Cardiac muscle cell (in vitro differentiated cells and primary cell): ENCODE results near the gene ZNF614. TPM values are rescaled to one million over a fixed set of nuclear protein-coding genes. Genes with fewer than 3 reads are reported as not detected.
A peak's percentile ranks its signal among the peaks of the same experiment; 100 is the strongest.
"Not testable (repeated sequence)": the region's sequence is repeated elsewhere in the genome, so short reads cannot be mapped to it uniquely, and the experiment has no call there.

Experiments used
- DNase-seq, 2 donors: peaks; one replicate each; pipeline versions ENCODE4 v3.0.0 to v3.0.0-alpha.2; 2010 to 2017; ENCODE audit warnings: low read depth in 1 of 2, low spot score in 1 of 2
- H3K27ac ChIP-seq: fragments of 200-600 bp; sonication (generic); 2 replicates; pipeline ENCODE4 v1.5.1; 2016
- H3K27me3 ChIP-seq: fragments of 200-600 bp; sonication (generic); 2 replicates; pipeline ENCODE4 v1.6.0; 2016; ENCODE audit warnings: control low read depth
- H3K36me3 ChIP-seq: fragments of 200-600 bp; sonication (generic); 2 replicates; pipeline ENCODE4 v1.5.1; 2016; ENCODE audit warnings: control low read depth
- H3K4me1 ChIP-seq: fragments of 200-600 bp; sonication (generic); 2 replicates; pipeline ENCODE4 v1.8.1; 2017; ENCODE audit warnings: low read depth, mild to moderate bottlenecking, mixed run types
- H3K4me3 ChIP-seq: fragments of 200-600 bp; sonication (generic); 2 replicates; pipeline ENCODE4 v1.5.1; 2016; ENCODE audit warnings: mild to moderate bottlenecking
- H3K9me3 ChIP-seq: fragments of 200-600 bp; sonication (generic); 2 replicates; pipeline ENCODE4 v1.5.1; 2017; ENCODE audit warnings: low read depth, mild to moderate bottlenecking, control low read depth
- polyA plus RNA-seq: library from polyadenylated mRNA; unstranded; fragments of >200 nt; fragmentation: Nextera tagmentation; extraction: Ambion mirVana; gene quantifications from 2 replicates; pipeline ENCODE4 v1.2.1, GENCODE V29; 2016
- total RNA-seq: library from RNA; depleted of rRNA; stranded (reverse); fragments of >200 nt; gene quantifications from 2 replicates; pipeline ENCODE4 v1.2.3, GENCODE V29; 2016
- TF ChIP-seq, protein P1 (sequence below): IDR thresholded peaks from 2 replicates; pipeline ENCODE4 v1.5.1; 2012; ENCODE audit warnings: low read depth, mild to moderate bottlenecking, low read length

The ZNF614 gene
- total RNA-seq, result 13.0 and 13.3 TPM in 2 replicates
- 11.6 and 16.7 TPM in 2 replicates for polyA plus RNA-seq

GRCh38 chr19:52028027-52028779, at the start of gene ZNF614:
Gene ZNF614 (minus strand): TSS chr19:52028379. CDS start chr19:52025745, 2,634 bp downstream.
- Histone ChIP-seq H3K36me3 (peaks cover 30% of the 10 kb centered on the region), H3K4me3 (peak within 1 kb of the TSS; percentile 50), H3K9me3 (peaks cover 2% of the 10 kb centered on the region), H3K4me1 (no peaks in the 10 kb centered on the region), H3K27ac (peak within 1 kb of the TSS; percentile 89), H3K27me3 (no peaks in the 10 kb centered on the region)
- TF ChIP-seq, protein P1, sequence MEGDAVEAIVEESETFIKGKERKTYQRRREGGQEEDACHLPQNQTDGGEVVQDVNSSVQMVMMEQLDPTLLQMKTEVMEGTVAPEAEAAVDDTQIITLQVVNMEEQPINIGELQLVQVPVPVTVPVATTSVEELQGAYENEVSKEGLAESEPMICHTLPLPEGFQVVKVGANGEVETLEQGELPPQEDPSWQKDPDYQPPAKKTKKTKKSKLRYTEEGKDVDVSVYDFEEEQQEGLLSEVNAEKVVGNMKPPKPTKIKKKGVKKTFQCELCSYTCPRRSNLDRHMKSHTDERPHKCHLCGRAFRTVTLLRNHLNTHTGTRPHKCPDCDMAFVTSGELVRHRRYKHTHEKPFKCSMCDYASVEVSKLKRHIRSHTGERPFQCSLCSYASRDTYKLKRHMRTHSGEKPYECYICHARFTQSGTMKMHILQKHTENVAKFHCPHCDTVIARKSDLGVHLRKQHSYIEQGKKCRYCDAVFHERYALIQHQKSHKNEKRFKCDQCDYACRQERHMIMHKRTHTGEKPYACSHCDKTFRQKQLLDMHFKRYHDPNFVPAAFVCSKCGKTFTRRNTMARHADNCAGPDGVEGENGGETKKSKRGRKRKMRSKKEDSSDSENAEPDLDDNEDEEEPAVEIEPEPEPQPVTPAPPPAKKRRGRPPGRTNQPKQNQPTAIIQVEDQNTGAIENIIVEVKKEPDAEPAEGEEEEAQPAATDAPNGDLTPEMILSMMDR, result no peak
- DNase-seq, result peak; percentile 90 to 91

DNA sequence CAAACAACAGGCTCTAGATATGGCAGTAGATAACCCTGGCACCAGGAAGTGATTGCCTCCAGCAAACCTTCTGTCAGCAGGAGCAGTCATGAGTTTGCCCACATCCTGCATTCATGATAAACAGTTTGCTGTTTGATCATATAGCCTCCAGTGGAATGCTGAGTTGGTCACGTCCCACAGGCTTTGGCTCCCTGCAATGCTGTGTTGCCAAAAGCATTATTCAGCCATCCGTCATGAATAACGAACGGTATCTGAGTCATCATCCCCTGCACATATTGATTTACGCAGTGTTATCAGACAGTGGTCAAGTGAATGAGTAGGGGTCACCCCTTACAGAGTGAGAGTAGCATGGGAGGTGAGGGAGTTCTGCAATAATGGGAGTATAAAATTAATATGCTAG, 42.3 kb upstream of the ZNF614 start:
- H3K27me3 ChIP-seq, result no peaks in the 10 kb centered on the region
- H3K4me3 ChIP-seq, result no peak overlapping the region
- DNase-seq, result peak in 1 of 2 donors; percentile 74
- H3K4me1 ChIP-seq, result no peaks in the 10 kb centered on the region
- peaks cover 5% of the 10 kb centered on the region for H3K9me3 ChIP-seq
- TF ChIP-seq, protein P1, result no peak
- peaks cover 29% of the 10 kb centered on the region for H3K36me3 ChIP-seq
- no peak overlapping the region for H3K27ac ChIP-seq

DNA sequence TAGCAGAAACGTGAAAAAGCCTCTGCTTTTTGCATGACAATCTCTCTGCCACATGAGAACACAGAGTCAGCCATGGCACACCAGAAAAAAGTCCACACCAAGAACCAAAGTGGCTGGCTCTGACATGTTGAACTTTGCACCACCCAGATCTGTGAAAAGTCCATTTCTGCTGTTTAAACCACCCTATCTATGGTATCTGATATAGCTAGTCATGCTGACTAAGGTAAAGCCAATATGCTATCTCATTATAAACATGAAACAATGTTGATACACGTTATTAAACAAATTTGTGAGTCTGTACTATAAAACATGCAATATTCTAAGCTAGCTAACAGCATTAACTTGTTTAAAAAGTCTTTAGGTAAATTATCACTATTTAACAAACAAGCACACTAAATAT, 41.5 kb upstream of the ZNF614 start:
- Histone ChIP-seq H3K36me3 (peaks cover 29% of the 10 kb centered on the region), H3K9me3 (peaks cover 12% of the 10 kb centered on the region), H3K27me3 (no peaks in the 10 kb centered on the region), H3K27ac (no peak overlapping the region), H3K4me3 (no peak overlapping the region), H3K4me1 (no peaks in the 10 kb centered on the region)
- no peak for DNase-seq
- TF ChIP-seq, protein P1, result no peak

DNA sequence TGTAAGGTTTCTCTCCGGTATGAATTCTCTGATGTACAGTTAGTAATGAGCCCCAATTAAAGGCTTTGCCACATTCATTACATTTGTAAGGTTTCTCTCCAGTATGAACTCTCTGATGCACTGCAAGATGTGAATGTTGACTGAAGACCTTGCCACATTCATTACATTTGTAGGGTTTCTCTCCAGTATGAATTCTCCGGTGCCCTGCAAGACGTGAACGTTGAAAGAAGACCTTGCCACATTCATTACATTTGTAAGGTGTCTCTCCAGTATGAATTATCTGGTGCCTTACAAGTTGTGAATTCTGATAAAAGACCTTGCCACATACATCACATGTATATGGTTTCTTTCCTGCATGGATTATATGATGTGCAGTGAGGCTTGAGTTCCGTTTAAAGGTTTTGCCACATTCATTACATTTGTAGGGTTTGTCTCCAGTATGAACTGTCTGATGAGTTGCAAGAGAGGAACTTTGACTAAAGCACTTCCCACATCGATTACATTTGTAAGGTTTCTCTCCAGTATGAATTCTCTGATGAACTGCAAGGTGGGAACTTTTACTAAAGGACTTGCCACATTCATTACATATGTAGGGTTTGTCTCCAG, 38.2 kb upstream of the ZNF614 start:
- H3K27ac ChIP-seq, result no peak overlapping the region
- DNase-seq, result no peak
- peaks cover 25% of the 10 kb centered on the region for H3K36me3 ChIP-seq
- H3K4me1 ChIP-seq, result no peaks in the 10 kb centered on the region
- TF ChIP-seq, protein P1, result no peak
- H3K27me3 ChIP-seq, result no peaks in the 10 kb centered on the region
- peaks cover 15% of the 10 kb centered on the region for H3K9me3 ChIP-seq
- no peak overlapping the region for H3K4me3 ChIP-seq

DNA sequence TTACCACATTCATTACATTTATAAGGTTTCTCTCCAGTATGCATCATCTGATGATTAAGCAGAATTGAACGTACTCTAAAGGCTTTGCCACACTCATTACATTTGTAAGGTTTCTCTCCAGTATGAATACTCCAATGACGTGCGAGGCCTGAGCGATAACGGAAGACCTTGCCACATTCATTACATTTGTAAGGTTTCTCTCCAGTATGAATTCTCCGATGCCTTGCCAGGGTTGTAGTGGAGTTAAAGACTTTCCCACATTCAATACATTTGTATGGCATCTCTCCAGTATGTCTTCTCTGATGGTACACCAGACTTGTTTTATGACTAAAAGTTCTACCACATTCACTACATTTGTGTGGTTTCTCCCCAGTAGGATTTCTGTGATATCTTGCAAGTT, 37.2 kb upstream of the ZNF614 start:
- Histone ChIP-seq H3K4me3 (no peak overlapping the region), H3K4me1 (no peaks in the 10 kb centered on the region), H3K27me3 (no peaks in the 10 kb centered on the region), H3K36me3 (peaks cover 20% of the 10 kb centered on the region), H3K9me3 (peaks cover 15% of the 10 kb centered on the region), H3K27ac (no peak overlapping the region)
- DNase-seq, result no peak
- TF ChIP-seq, protein P1, result no peak

GRCh38 chr19:52056480-52056879, 28.3 kb upstream of the ZNF614 start:
- not testable (repeated sequence) for H3K27me3 ChIP-seq, H3K27ac ChIP-seq, H3K4me3 ChIP-seq, H3K36me3 ChIP-seq, H3K9me3 ChIP-seq, H3K4me1 ChIP-seq, DNase-seq

GRCh38 chr19:52051736-52052135, 23.6 kb upstream of the ZNF614 start:
- not testable (repeated sequence) for H3K9me3 ChIP-seq, H3K4me3 ChIP-seq, DNase-seq, H3K27me3 ChIP-seq, H3K4me1 ChIP-seq, H3K27ac ChIP-seq, H3K36me3 ChIP-seq
